ENCODE data around the gene ZNF764.
"Not testable (repeated sequence)": the region's sequence is repeated elsewhere in the genome, so short reads cannot be mapped to it uniquely, and the experiment has no call there.

ZNF764 gene

DNA sequence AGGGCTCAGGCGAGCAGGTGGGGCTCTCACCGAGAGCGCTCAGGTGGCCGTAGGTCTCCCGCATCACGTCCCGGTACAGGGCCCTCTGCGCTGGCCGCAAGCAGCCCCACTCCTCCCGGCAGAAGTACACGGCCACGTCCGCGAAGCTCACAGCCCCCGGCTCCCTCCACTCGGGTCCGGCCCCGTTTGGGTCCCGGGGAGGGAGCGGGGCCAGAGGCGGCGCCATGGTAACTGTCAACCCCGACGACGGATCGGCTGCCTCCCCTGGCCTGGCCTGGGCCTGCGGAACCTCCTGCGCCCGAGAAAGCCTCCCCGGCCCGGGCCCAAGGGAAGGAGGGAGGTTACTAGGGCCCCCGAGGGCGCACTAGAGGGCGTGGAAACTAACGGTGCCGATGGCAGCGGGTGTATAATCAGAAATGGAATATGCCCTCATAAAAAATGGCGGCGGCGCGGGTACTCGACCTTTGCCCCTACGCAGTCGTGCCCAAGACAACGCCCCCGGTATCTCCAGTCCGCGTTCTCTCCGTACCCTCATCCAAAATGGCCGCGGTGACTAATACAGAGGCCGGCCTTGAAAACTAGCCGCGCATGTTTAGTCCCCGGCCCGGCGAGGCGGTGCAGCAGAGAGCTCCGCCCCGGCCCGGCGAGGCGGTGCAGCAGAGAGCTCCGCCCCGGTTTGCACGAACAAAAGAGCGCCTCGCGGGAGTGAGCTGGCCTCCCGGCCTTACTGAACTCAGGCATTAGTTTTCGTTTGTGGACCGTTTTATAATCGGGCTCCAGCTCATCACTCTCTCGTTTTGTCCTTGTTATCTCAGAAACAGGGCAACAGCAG lies at the start of gene ZNF764:
TSS of gene ZNF764 (minus strand) at position 418 of the 832 bp plus-strand sequence. CDS start at position 226, 192 bp downstream.
- peak; percentile 91 to 98 for DNase-seq

GRCh38 chr16:30606004-30606403 lies 47.8 kb upstream of the ZNF764 start:
- DNase-seq: no peak

DNA sequence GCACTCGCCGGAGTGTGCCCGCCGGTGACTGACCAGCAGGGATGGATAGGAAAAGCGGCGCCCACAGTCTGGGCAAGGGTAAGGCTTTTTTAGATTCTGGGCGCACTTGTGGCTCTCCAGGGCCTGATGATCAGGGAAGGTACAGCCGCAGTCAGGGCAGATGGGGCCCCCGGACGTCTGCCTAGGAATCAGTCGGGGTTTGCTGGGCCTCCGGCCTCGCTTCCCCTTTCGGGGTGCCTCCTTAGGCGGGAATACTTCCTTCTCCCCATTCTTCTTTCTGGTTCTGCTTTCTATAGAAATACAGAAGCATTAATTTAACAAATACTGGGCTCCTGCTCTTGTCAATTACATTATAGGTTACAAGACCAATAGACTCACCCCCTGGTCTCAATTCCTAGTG lies 47.0 kb upstream of the ZNF764 start:
- no peak for DNase-seq

DNA sequence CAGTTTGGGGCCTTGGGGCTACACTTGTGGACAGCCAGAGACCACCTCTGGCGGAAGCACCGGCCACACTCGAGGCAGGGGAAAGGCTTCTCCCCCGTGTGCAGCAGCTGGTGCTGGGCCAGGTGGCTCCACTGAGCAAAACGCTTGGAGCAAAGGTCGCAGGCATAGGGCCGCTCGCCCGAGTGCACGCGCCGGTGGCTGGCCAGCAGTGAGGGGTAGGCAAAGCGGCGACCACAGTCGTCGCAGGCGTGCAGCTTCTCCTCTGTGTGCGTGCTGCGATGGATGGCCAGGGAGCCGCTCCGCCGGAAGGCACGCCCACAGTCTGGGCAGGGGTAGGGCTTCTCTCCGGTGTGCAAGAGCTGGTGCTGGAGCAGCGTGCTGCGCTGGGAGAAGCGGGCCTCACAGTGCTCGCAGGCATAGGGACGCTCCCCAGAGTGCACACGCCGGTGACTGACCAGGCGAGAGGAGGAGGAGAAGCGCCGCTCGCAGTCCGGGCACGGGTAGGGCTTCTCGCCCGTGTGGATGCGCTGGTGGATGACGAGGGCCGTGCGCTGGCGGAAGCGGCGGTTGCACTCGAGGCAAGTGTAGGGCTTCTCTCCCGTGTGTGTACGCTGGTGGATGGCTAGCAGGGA lies 46.3 kb upstream of the ZNF764 start:
- no peak for DNase-seq

- no peak for DNase-seq
These were observed 45.8 kb upstream of the ZNF764 start for GRCh38 chr16:30603945-30604315.

GRCh38 chr16:30602616-30603277 lies 44.6 kb upstream of the ZNF764 start:
- no peak for DNase-seq

DNA sequence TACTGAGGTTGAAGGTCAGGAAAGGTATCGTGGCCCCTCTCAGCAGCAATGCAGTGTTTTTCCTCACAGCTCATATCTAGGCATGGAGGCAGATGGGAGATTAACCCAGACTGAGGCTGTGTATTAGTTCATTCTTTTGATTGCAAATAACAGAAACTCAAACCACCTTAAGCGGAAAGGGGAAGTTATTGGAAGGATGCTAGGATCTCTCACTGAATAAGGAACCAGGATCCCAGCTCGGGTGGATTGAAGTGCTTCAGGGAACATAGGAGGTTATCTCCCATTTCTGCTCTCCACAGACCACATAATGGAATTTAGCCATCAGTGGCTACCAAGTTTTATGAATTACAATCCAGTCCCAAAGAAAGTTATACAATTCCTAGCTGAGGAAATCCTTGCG lies 43.8 kb upstream of the ZNF764 start:
- DNase-seq: no peak

DNA sequence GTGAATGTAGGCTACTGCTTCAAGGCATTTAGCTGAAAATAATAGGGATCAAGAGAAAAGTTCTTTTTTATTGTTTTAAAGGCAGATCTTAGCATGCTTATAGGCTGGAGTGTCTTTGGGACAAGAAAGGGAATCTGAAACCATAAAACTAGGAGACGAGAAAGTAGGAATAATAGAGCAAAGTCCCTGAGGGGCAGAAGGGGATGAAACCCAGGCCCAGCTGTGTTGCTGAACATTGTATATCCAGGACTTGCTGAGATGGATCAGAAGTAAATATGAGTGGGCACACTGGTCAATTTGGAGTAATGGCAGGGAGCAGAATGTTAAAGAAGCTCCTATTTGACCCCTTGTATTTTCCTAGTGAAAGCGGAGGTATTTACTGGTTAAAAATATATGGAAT lies 42.8 kb upstream of the ZNF764 start:
- DNase-seq: no peak

GRCh38 chr16:30600215-30600614 lies 42.0 kb upstream of the ZNF764 start:
- no peak for DNase-seq

DNA sequence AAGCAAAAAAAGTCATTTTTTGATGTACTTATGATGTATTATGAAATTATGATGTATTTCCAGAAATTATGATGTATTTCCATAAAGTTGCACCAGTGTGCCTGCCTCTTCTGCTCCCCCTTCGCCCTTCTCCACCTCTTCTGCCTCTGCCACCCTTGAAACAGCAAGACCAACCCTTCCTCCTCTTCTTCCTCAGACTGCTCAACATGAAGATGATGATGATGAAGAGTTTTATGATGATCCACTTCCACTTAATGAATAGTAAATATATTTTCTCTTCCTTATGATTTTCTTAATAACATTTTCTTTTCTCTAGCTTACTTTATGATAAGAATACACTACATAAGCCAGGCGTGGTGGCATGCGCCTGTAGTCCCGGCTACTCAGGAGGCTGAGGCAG lies 34.7 kb upstream of the ZNF764 start:
- DNase-seq: no peak

DNA sequence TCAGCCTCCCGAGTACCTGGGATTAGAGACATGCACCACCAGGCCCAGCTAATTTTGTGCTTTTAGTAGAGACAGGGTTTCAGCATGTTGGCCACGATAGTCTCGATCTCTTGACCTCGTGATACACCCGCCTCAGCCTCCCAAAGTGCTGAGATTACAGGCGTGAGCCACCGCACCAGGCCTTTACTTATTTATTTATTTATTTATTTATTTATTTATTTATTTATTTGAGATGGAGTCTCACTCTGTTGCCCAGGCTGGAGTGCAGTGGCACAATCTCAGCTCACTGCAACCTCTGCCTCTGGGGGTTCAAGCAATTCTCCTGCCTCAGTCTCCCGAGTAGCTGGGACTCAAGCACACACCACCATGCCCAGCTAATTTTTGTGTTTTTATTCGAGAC lies 32.7 kb upstream of the ZNF764 start:
- not testable (repeated sequence) for DNase-seq

GRCh38 chr16:30589582-30589981 lies 31.4 kb upstream of the ZNF764 start:
- DNase-seq: peak in 1 of 2 experiments; percentile 29

DNA sequence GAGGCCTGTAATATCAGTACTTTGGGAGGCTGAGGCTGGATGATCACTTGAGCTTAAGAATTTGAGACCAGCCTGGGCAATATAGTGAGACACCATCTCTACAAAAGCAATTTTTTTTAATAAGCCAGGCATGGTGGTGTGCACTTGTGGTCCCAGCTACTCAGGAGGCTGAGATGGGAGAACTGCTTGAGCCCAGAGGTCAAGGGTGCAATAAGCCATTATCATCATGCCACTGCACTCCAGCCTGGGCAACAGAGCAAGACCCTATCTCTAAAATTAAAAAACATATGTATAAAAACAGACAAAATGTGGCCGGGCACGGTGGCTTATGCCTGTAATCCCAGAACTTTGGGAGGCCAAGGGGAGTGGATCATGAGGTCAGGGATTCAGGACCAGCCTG lies 30.5 kb upstream of the ZNF764 start:
- no peak for DNase-seq

DNA sequence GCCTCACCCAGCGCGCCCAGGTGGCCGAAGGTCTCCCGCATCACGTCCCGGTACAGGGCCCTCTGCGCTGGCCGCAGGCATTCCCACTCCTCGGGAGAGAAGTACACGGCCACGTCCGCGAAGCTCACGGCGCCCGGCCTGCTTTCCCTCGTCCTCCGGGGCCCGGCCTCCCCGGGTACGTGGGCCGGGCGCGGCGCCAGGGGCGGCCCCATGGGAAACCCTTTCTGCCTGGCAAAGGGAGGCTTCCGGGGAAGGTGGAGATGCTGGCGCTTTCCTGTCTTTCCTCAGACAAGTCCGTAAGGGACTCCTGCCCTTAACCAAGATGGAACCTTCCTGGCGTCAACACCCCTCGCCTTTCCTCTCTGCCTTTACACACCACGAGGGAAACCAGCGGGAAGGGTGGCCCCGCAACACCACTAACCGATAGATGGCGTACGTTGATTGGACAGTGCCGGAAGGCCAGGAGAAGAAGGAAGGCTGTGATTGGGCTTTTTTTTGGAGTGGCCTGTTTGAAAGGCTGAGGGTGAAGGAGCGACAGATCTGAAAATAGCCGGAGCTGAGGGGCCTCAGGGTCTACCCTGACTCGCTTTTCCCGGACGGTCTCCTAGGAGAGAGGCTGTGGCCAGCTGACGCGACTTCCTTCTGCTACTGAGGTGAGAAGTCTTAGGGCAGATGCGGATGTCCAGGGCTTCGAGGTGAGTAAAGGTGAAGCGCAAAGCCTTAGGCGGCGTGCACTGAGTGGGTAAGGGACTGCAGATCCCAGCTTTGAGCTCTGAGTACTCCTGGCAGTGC lies 27.4 kb upstream of the ZNF764 start, which contains the start of gene ZNF785:
TSS of gene ZNF785 (minus strand) at position 298 of the 792 bp plus-strand sequence. CDS start at position 212, 86 bp downstream.
- DNase-seq: peak; percentile 98

GRCh38 chr16:30585022-30585399 lies 26.8 kb upstream of the ZNF764 start:
- DNase-seq: peak in 1 of 2 experiments; percentile 46

- DNase-seq: no peak
These were observed 24.6 kb upstream of the ZNF764 start for GRCh38 chr16:30582611-30583340.

- no peak for DNase-seq
These were observed 23.3 kb upstream of the ZNF764 start for GRCh38 chr16:30581457-30581856.

DNA sequence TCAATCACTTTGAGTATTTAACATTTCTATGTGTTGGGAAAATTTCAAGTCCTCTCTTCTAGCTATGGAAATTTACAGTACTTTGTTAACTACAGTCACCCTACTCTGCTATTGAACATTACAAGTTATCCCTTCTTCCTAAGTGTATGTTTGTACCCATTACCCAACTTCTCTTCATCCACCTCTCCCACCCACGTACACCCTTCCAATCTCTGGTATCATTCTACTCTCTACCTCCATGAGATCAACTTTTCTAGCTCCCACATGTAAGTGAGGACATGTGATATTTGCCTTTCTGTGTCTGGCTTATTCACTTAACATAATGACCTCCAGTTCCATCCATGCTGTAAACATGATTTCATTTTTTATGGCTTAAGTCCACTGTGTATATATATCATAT lies 16.5 kb upstream of the ZNF764 start:
- DNase-seq: no peak

DNA sequence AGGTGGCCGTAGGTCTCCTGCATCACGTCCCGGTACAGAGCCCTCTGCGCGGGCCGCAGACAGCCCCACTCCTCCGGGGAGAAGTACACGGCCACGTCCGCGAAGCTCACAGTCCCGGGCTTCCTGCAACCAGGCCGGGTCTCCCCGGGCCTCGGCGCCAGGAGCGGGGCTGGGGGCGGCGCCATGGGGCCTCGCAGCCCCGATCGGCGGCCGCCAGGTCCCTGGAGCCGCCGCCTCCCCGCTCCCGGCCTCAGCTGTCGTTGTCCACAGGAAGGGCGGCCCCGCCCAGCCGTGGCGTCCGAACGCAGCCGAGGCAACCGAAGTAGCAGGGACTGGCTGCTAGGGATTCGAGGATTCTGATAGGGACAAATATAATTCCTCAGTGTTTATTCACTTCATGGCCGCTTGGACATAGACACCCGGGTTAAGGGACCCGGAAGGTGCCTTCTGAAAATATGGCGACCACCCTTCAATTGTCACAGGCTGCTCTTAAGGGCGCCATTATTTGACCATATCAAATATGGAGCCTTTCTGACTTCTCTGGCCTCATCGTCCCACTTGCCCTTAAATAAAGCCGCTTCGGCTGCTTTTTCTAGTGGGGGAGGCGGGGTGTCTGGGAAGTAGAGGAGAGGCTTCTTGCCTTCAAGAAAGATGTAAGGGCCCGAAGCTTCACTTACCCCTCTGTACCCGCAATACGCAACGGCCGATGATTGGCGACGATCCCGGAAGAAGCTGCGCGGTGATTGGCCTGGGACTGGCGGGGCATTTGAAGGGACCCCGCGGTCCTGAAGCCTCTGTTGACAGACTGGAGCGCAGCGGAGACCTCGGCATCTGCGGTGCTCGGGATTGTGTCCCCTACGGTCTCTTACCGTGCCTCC lies 13.5 kb upstream of the ZNF764 start, which contains the start of gene ZNF688:
TSS of gene ZNF688 (minus strand) at position 270 of the 878 bp plus-strand sequence. CDS start at position 185, 85 bp downstream.
- peak; percentile 92 to 95 for DNase-seq

DNA sequence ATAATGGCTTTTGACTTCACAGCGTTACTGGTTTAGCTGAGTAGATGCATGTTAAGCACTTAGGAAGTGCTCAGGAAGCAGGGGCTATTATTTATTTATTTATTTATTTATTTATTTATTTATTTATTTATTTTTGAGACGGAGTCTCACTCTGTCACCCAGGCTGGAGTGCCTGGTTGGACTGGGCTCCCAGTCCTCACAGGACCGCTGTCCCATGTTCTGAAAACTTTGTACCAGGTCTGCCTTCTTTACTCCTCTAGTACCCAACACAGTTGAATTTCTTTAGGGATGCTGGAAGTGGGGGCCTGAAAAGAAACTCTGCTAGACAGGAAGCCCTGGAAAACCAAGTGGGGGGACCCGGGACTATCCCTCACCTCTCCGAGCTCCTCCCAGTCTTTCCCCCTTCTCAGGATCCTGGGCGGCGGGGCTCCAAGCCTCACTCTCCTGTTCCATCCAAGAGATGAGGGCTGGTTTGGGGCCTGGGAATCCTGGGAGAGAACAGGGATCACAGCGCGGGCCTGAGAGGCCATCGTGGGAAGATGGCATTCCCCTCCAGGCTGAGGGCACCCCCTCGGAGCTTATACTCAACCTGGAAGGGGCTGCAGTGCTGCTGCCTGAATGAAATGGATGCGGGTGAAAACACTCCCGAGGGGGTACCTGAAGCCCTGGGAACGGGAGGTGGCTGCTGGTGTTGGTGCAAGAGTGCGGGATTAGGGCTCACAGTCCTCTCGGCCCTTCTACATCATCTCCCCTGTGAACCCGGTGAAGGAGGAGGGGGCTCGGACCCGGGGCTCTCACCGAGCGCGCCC lies 12.7 kb upstream of the ZNF764 start:
- DNase-seq: peak in 1 of 2 experiments; percentile 67
